Osteoblast (primary cell): Measurements from ENCODE around the gene BBOF1. TPM values are rescaled to one million over a fixed set of nuclear protein-coding genes. Genes with fewer than 3 reads are reported as not detected.

ENCODE experiments used
- DNase-seq: peaks from one replicate; pipeline ENCODE4 v3.0.0; 2011; ENCODE audit warnings: low spot score, mixed read lengths; ENCODE audit not compliant: insufficient read length; ENCODE audit errors: missing footprints
- H2AFZ ChIP-seq: 2 replicates; pipeline ENCODE4 v1.6.0; 2011; ENCODE audit warnings: mild to moderate bottlenecking, low read length
- H3K27ac ChIP-seq: 2 replicates; pipeline ENCODE4 v1.5.1; 2011; ENCODE audit warnings: mild to moderate bottlenecking, low read depth, low read length, moderate library complexity
- H3K27me3 ChIP-seq: 2 replicates; pipeline ENCODE4 v1.6.0; 2012; ENCODE audit warnings: mild to moderate bottlenecking, control low read depth, inconsistent platforms, low read length, moderate library complexity; ENCODE audit not compliant: insufficient read depth
- H3K36me3 ChIP-seq: 2 replicates; pipeline ENCODE4 v1.5.1; 2011; ENCODE audit warnings: mild to moderate bottlenecking, low read length, control low read depth, moderate library complexity; ENCODE audit not compliant: insufficient read depth
- H3K4me1 ChIP-seq: 2 replicates; pipeline ENCODE4 v1.5.1; 2011; ENCODE audit warnings: mild to moderate bottlenecking, low read length, control low read depth, moderate library complexity; ENCODE audit not compliant: insufficient read depth
- H3K4me2 ChIP-seq: 2 replicates; pipeline ENCODE4 v1.6.0; 2011; ENCODE audit warnings: mild to moderate bottlenecking, low read length; ENCODE audit not compliant: insufficient read depth
- H3K4me3 ChIP-seq: fragments of 200-600 bp; sonication (generic); 3 replicates; pipeline ENCODE4 v1.5.1; 2012; ENCODE audit warnings: mild to moderate bottlenecking, low read length, inconsistent platforms; ENCODE audit not compliant: insufficient read depth
- H3K79me2 ChIP-seq: 2 replicates; pipeline ENCODE4 v1.6.0; 2012; ENCODE audit warnings: mild to moderate bottlenecking, low read length, control low read depth, inconsistent platforms; ENCODE audit not compliant: insufficient read depth
- H3K9me3 ChIP-seq: 2 replicates; pipeline ENCODE4 v1.5.1; 2011; ENCODE audit warnings: low read depth, low read length, control low read depth
- H4K20me1 ChIP-seq: 2 replicates; pipeline ENCODE4 v1.6.0; 2012; ENCODE audit warnings: mild to moderate bottlenecking, low read length, control low read depth; ENCODE audit not compliant: insufficient read depth
- total RNA-seq: library from RNA; depleted of rRNA; stranded (reverse); fragments of >200 nt; gene quantifications from 2 replicates; pipeline ENCODE4 v1.2.3, GENCODE V29; 2012
- TF ChIP-seq, protein P1 (sequence below): IDR thresholded peaks from 2 replicates; pipeline ENCODE4 v1.5.1; 2011; ENCODE audit warnings: mild to moderate bottlenecking, low read depth, low read length, moderate library complexity; ENCODE audit errors: extremely low read depth

The BBOF1 gene
- total RNA-seq, 1 donor: 14.1 TPM

DNA sequence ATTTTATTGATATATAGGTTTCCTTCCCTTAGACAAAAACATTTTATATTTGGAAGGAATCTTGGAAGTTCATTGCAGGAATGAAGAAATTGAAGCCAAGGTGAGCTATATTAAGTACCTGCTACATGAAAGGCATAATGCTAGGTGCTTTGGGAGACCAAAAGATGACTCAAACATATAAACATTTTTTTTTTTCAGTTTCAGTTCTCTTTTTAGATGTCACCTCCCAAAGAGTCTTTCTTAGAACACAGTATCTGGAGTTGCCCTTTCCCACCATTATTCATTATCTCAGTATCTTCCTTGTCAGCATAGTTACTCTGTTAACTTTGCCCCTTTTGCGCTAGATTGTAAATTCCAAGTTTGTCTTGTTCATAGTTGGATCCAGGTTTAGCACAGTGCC lies 66.7 kb downstream of the BBOF1 start:
- Histone ChIP-seq H4K20me1 (no peaks in the 10 kb centered on the region), H3K4me3 (peak overlapping the region; percentile 96), H2AFZ (no peak overlapping the region)

GRCh38 chr14:74089251-74090020 lies 70.3 kb downstream of the BBOF1 start:
- Histone ChIP-seq H4K20me1 (no peaks in the 10 kb centered on the region), H3K4me3 (no peak overlapping the region), H3K79me2 (peaks cover 26% of the 10 kb centered on the region), H2AFZ (no peak overlapping the region), H3K4me2 (no peak overlapping the region), H3K4me1 (peaks cover 9% of the 10 kb centered on the region), H3K36me3 (no peaks in the 10 kb centered on the region), H3K9me3 (no peaks in the 10 kb centered on the region), H3K27me3 (no peaks in the 10 kb centered on the region), H3K27ac (no peak overlapping the region)
- TF ChIP-seq, protein P1, sequence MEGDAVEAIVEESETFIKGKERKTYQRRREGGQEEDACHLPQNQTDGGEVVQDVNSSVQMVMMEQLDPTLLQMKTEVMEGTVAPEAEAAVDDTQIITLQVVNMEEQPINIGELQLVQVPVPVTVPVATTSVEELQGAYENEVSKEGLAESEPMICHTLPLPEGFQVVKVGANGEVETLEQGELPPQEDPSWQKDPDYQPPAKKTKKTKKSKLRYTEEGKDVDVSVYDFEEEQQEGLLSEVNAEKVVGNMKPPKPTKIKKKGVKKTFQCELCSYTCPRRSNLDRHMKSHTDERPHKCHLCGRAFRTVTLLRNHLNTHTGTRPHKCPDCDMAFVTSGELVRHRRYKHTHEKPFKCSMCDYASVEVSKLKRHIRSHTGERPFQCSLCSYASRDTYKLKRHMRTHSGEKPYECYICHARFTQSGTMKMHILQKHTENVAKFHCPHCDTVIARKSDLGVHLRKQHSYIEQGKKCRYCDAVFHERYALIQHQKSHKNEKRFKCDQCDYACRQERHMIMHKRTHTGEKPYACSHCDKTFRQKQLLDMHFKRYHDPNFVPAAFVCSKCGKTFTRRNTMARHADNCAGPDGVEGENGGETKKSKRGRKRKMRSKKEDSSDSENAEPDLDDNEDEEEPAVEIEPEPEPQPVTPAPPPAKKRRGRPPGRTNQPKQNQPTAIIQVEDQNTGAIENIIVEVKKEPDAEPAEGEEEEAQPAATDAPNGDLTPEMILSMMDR: no peak
- no peak for DNase-seq

More for the DNA sequence above, 66.7 kb downstream of the BBOF1 start:
- H3K36me3 ChIP-seq: peaks cover 2% of the 10 kb centered on the region
- peaks cover 22% of the 10 kb centered on the region for H3K4me1 ChIP-seq
- peaks cover 29% of the 10 kb centered on the region for H3K79me2 ChIP-seq
- no peaks in the 10 kb centered on the region for H3K9me3 ChIP-seq
- H3K4me2 ChIP-seq: peak overlapping the region; percentile 98
- no peak for DNase-seq
- H3K27me3 ChIP-seq: no peaks in the 10 kb centered on the region
- TF ChIP-seq, protein P1: no peak
- H3K27ac ChIP-seq: peak overlapping the region; percentile 87

- Histone ChIP-seq H4K20me1 (no peaks in the 10 kb centered on the region), H3K27me3 (no peaks in the 10 kb centered on the region)
- TF ChIP-seq, protein P1: no peak
Observed at GRCh38 chr14:74105381-74105780, 86.2 kb downstream of the BBOF1 start.

GRCh38 chr14:74109369-74109768 lies 90.2 kb downstream of the BBOF1 start:
- no peak overlapping the region for H3K4me3 ChIP-seq
- H4K20me1 ChIP-seq: no peaks in the 10 kb centered on the region
- H3K4me2 ChIP-seq: no peak overlapping the region
- H2AFZ ChIP-seq: no peak overlapping the region
- no peak overlapping the region for H3K27ac ChIP-seq
- no peaks in the 10 kb centered on the region for H3K27me3 ChIP-seq
- no peaks in the 10 kb centered on the region for H3K4me1 ChIP-seq
- no peaks in the 10 kb centered on the region for H3K79me2 ChIP-seq
- DNase-seq: no peak
- H3K36me3 ChIP-seq: peaks cover 10% of the 10 kb centered on the region
- no peaks in the 10 kb centered on the region for H3K9me3 ChIP-seq
- TF ChIP-seq, protein P1: no peak

More at GRCh38 chr14:74105381-74105780, 86.2 kb downstream of the BBOF1 start:
- DNase-seq: no peak
- Histone ChIP-seq H3K4me3 (no peak overlapping the region), H3K79me2 (no peaks in the 10 kb centered on the region), H3K4me1 (no peaks in the 10 kb centered on the region), H3K27ac (no peak overlapping the region), H2AFZ (no peak overlapping the region), H3K9me3 (no peaks in the 10 kb centered on the region), H3K4me2 (no peak overlapping the region), H3K36me3 (peaks cover 13% of the 10 kb centered on the region)
